Testis (tissue), 3 donors: ENCODE data around the gene MUC3A. TPM values are rescaled to one million over a fixed set of nuclear protein-coding genes. Genes with fewer than 3 reads are reported as not detected.

Source experiments
- DNase-seq: peaks from one replicate; pipeline ENCODE4 v3.0.0-alpha.2; 2019
- H3K27ac ChIP-seq, 2 donors: fragments of 200-600 bp; sonication (generic); one replicate each; pipeline ENCODE4 v1.5.1; 2019
- H3K27me3 ChIP-seq: fragments of 200-600 bp; sonication (generic); one replicate; pipeline ENCODE4 v1.5.1; 2019
- H3K36me3 ChIP-seq: fragments of 200-600 bp; sonication (generic); one replicate; pipeline ENCODE4 v1.5.1; 2017; ENCODE audit warnings: low read depth; ENCODE audit errors: missing control alignments
- H3K4me1 ChIP-seq: fragments of 200-600 bp; sonication (generic); one replicate; pipeline ENCODE4 v1.5.1; 2019
- H3K4me3 ChIP-seq, 2 donors: fragments of 200-600 bp; sonication (generic); one replicate each; pipeline ENCODE4 v1.5.1; 2017 to 2019
- H3K9me3 ChIP-seq: fragments of 200-600 bp; sonication (generic); one replicate; pipeline ENCODE4 v1.5.1; 2017
- CTCF ChIP-seq, 3 experiments: fragments of 450-650 bp in 2 of 3; fragments of 200-600 bp in 1 of 3; sonication (generic) in 1 of 3; IDR thresholded peaks; one replicate each; pipeline ENCODE4 v1.5.1; 2016 to 2019; ENCODE audit warnings: antibody characterized with exemption in 3 of 3, mild to moderate bottlenecking in 2 of 3, moderate library complexity in 1 of 3
- POLR2A ChIP-seq: fragments of 450-650 bp; IDR thresholded peaks from one replicate; pipeline ENCODE4 v1.6.1; 2017; ENCODE audit warnings: antibody characterized with exemption, mild to moderate bottlenecking, moderate library complexity
- WGBS, 2 donors: methylation state at CpG; one replicate each; pipeline ENCODE4 v1.1.5; 2018; 5-methylcytosine and 5-hydroxymethylcytosine counted together
- intact Hi-C: fragments of 100-400 bp; cut with DNase I; formaldehyde crosslinking; loops from one replicate; pipeline ENCODE4 v1.15.1; 2023; ENCODE audit warnings: low total_unique reads
- polyA plus RNA-seq: library from polyadenylated mRNA; stranded (reverse); fragments of 350-450 nt; fragmentation: Illumina TruSeq; extraction: RNeasy Lipid Tissue Mini Kit (QIAGEN cat#74804); gene quantifications from one replicate; pipeline ENCODE4 v1.2.3, GENCODE V29; 2014; ENCODE audit warnings: low read depth, low replicate concordance; ENCODE audit not compliant: insufficient read depth
- total RNA-seq, 2 donors: library from RNA; depleted of rRNA; stranded (reverse); fragments of >200 nt; gene quantifications; one replicate each; pipeline ENCODE4 v1.2.3, GENCODE V29; 2016

The MUC3A gene
- total and polyA plus RNA-seq, 3 donors from 2014 or later = 1.5 to 2.1 (median 1.6) TPM

GRCh38 chr7:100949933-100950443 is 654 bp downstream of the MUC3A start:
- TF ChIP-seq POLR2A = no peak
- TF ChIP-seq CTCF (IDR thresholded peaks at IDR 0.05) = no peak
- intact Hi-C loops = no loop called here
- Histone ChIP-seq H3K36me3 (no peaks in the 10 kb centered on the region), H3K27ac (no peak overlapping the region), H3K9me3 (no peaks in the 10 kb centered on the region), H3K27me3 (no peaks in the 10 kb centered on the region), H3K4me1 (no peaks in the 10 kb centered on the region), H3K4me3 (no peak overlapping the region)
- 45 to 46% methylated on average over 15 of the region's 15 CpGs for WGBS, 2 donors
- DNase-seq = no peak

- no peak for TF ChIP-seq POLR2A
- TF ChIP-seq CTCF (IDR thresholded peaks at IDR 0.05) = no peak
- no peak for DNase-seq
- H3K27me3 ChIP-seq = no peaks in the 10 kb centered on the region
- H3K9me3 ChIP-seq = no peaks in the 10 kb centered on the region
- H3K27ac ChIP-seq = no peak overlapping the region
- H3K4me3 ChIP-seq = no peak overlapping the region
- no peaks in the 10 kb centered on the region for H3K36me3 ChIP-seq
- intact Hi-C loops = no loop called here
- WGBS, 2 donors = 43 to 61% methylated on average over 6 of the region's 6 CpGs
- no peaks in the 10 kb centered on the region for H3K4me1 ChIP-seq
Observed at GRCh38 chr7:100951172-100951571, 1.8 kb downstream of the MUC3A start.

- intact Hi-C loops = no loop called here
Observed at GRCh38 chr7:100951888-100952560, 2.7 kb downstream of the MUC3A start.

GRCh38 chr7:100952641-100953040 is 3.3 kb downstream of the MUC3A start:
- 58 to 63% methylated on average over 2 of the region's 2 CpGs for WGBS, 2 donors
- TF ChIP-seq CTCF (IDR thresholded peaks at IDR 0.05) (no peak), POLR2A (no peak)
- DNase-seq = no peak
- H3K4me1 ChIP-seq = no peaks in the 10 kb centered on the region
- no peaks in the 10 kb centered on the region for H3K36me3 ChIP-seq
- intact Hi-C loops = no loop called here
- no peak overlapping the region for H3K27ac ChIP-seq
- H3K4me3 ChIP-seq = no peak overlapping the region
- no peaks in the 10 kb centered on the region for H3K9me3 ChIP-seq
- H3K27me3 ChIP-seq = no peaks in the 10 kb centered on the region

More at GRCh38 chr7:100951888-100952560, 2.7 kb downstream of the MUC3A start:
- Histone ChIP-seq H3K36me3 (no peaks in the 10 kb centered on the region), H3K27me3 (no peaks in the 10 kb centered on the region), H3K9me3 (no peaks in the 10 kb centered on the region), H3K4me3 (no peak overlapping the region), H3K4me1 (no peaks in the 10 kb centered on the region), H3K27ac (no peak overlapping the region)
- DNase-seq = no peak
- WGBS, 2 donors = 70 to 73% methylated on average over 15 of the region's 15 CpGs
- TF ChIP-seq POLR2A (no peak), CTCF (IDR thresholded peaks at IDR 0.05) (no peak)
